Measurements from ENCODE around the gene CTU2. TPM values are rescaled to one million over a fixed set of nuclear protein-coding genes. Genes with fewer than 3 reads are reported as not detected.

CTU2 gene
- total RNA-seq, 4 donors from 2014 or later, result 0.88 to 20.3 (median 14.6) TPM

DNA sequence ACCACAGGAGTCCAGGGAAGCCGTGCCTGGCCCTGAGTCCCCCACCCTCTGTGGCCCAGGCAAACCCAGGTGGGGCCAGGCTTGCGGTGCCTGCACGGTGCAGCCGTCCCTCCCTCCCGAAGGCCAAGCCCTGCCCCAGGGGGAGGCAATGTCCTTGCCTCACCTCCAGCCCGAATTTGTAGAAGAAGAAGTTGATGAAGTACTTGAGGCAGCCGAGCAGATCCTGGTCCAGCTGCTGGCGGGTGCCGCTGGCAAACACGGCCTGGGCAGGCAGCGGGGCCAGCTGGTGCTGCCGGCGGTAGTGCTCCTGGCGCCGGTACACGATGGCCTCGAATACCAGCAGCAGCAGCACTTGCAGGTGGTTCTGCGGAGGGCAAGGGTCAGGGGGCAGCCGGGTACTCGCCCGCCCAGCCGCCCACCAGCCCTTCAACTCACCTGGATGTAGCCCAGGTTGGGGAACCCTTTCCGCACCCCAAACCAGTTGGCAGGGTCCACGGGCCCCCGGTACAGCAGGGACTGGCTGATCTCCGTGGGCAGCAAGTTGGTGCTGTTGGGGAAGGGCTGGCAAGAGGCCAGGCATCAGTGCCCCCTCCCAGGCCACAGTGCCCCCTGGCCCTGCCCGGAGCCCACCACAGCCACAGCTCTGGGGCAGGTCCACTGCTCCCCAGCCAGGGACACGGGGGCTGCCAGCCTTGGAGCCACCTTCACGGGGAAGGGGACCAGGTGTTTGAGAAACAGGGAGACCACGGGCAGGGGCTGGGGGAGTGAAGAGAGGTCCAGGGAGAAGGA, 26.1 kb downstream of the CTU2 start:
- Histone ChIP-seq H3K4me1 (no peaks in the 10 kb centered on the region), H3K27me3 (no peaks in the 10 kb centered on the region), H3K4me3 (no peak overlapping the region), H3K27ac (no peak overlapping the region), H3K36me3 (no peaks in the 10 kb centered on the region), H3K9me3 (no peaks in the 10 kb centered on the region)
- no peak for TF ChIP-seq CTCF (IDR thresholded peaks at IDR 0.05)
- no peak for TF ChIP-seq POLR2A (IDR thresholded peaks at IDR 0.05)
- DNase-seq, result no peak
- intact Hi-C loops (cut with DNase I; ENCODE audit: low total_unique reads), result no loop called here

DNA sequence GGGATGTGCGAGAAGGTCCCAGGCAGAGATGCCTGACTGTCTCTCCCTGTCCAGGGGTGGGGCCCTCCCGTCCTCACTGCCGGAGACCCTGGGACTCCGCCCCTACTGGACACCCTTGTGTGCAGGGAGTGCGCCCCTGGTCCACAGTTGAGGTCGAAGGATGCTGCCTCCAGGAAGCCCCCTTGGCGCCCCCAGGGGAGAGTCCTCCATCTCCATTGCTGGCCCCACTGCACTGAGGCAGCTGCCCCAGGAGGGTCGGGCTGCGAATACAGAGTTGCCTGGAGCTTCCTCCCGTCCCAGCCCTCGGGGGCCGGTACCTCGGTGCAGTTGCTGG, 26.6 kb downstream of the CTU2 start:
- Histone ChIP-seq H3K4me3 (no peak overlapping the region), H3K9me3 (no peaks in the 10 kb centered on the region), H3K27ac (no peak overlapping the region), H3K27me3 (no peaks in the 10 kb centered on the region), H3K4me1 (peaks cover 0 to 3% of the 10 kb centered on the region in 2 donors), H3K36me3 (no peaks in the 10 kb centered on the region)
- intact Hi-C loops (cut with DNase I; ENCODE audit: low total_unique reads), result no loop called here
- no peak for TF ChIP-seq CTCF (IDR thresholded peaks at IDR 0.05)
- no peak for TF ChIP-seq POLR2A (IDR thresholded peaks at IDR 0.05)
- no peak for DNase-seq

DNA sequence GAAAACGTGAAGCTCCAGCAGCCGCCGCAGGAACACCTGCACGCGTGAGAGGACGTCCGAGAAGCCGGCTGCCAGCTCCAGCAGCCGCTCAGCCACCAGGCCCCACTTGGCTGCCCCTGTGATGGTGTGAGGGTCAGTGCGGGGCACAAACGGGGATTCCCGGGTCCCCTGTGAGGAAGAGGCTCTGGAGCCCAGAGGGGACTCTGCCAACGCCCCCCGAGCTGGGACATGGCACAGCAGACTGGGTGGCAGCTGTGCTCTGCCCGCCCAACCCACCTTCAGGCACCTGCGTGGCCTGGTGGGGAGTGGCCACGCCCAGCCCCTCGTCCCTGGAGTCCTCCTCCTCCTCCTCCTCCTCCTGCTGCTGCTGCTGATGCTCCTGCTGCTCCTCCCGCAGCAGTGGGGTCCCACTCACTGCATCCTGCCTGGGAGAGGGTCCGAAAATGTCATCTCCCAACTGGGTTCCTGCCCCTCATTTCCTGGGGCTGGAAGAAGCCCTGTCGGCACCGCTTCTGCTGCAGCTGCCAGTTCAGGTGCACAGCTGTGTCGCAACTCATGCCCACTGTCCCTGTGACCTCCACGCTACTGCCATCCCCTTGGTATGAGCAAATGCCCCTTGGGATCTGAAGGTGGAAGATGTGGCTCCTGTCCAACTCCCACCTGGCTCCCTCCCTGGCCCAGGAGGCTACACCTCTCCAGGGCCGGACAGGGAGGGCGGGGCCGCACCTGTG, 27.5 kb downstream of the CTU2 start:
- H3K36me3 ChIP-seq, result no peaks in the 10 kb centered on the region
- TF ChIP-seq POLR2A (IDR thresholded peaks at IDR 0.05), result no peak
- TF ChIP-seq CTCF (IDR thresholded peaks at IDR 0.05), result no peak
- no peak overlapping the region for H3K4me3 ChIP-seq
- DNase-seq, result no peak
- H3K9me3 ChIP-seq, result no peaks in the 10 kb centered on the region
- H3K27ac ChIP-seq, result no peak overlapping the region
- peaks cover 0 to 3% of the 10 kb centered on the region in 2 donors for H3K4me1 ChIP-seq
- H3K27me3 ChIP-seq, result no peaks in the 10 kb centered on the region
- intact Hi-C loops (cut with DNase I; ENCODE audit: low total_unique reads), result no loop called here

- Histone ChIP-seq H3K27me3 (no peaks in the 10 kb centered on the region), H3K9me3 (no peaks in the 10 kb centered on the region), H3K4me3 (no peak overlapping the region), H3K4me1 (peaks cover 0 to 3% of the 10 kb centered on the region in 2 donors), H3K27ac (no peak overlapping the region), H3K36me3 (no peaks in the 10 kb centered on the region)
- intact Hi-C loops (cut with DNase I; ENCODE audit: low total_unique reads), result no loop called here
- TF ChIP-seq POLR2A (IDR thresholded peaks at IDR 0.05), result no peak
- TF ChIP-seq CTCF (IDR thresholded peaks at IDR 0.05), result no peak
- DNase-seq, result no peak
Observed at GRCh38 chr16:88734361-88734728, 28.0 kb downstream of the CTU2 start.

GRCh38 chr16:88735121-88735520, 28.8 kb downstream of the CTU2 start:
- H3K27ac ChIP-seq, result no peak overlapping the region
- H3K36me3 ChIP-seq, result no peaks in the 10 kb centered on the region
- TF ChIP-seq POLR2A (IDR thresholded peaks at IDR 0.05) (no peak), CTCF (IDR thresholded peaks at IDR 0.05) (no peak)
- no peak for DNase-seq
- peaks cover 0 to 3% of the 10 kb centered on the region in 2 donors for H3K4me1 ChIP-seq
- no peaks in the 10 kb centered on the region for H3K9me3 ChIP-seq
- H3K4me3 ChIP-seq, result no peak overlapping the region
- intact Hi-C loops (cut with DNase I; ENCODE audit: low total_unique reads), result no loop called here
- H3K27me3 ChIP-seq, result no peaks in the 10 kb centered on the region
